ENCODE data around the gene WFDC5.
A peak's percentile ranks its signal among the peaks of the same experiment; 100 is the strongest.

WFDC5 gene

GRCh38 chr20:45061244-45061643, 53.7 kb downstream of the WFDC5 start:
- Histone ChIP-seq H3K4me2 (ENCODE audit: low read length) (no peak overlapping the region), H3K27ac (ENCODE audit: low read depth, low read length) (no peak overlapping the region), H2BK120ac (ENCODE audit: insufficient read depth, low read length, poor library complexity) (no peak overlapping the region), H2BK12ac (ENCODE audit: low read length) (no peak overlapping the region), H3K23ac (ENCODE audit: low read length) (no peak overlapping the region), H2BK5ac (ENCODE audit: low read depth, low read length, poor library complexity) (no peak overlapping the region), H3K9ac (ENCODE audit: low read length) (no peak overlapping the region), H2AFZ (ENCODE audit: insufficient read depth, low read length, poor library complexity) (no peak overlapping the region), H4K91ac (ENCODE audit: low read depth, low read length) (no peak overlapping the region), H3K9me3 (ENCODE audit: insufficient read depth, low read depth, low read length) (no peaks in the 10 kb centered on the region), H3K14ac (ENCODE audit: low read length) (no peak overlapping the region), H4K8ac (ENCODE audit: low read depth, low read length) (no peak overlapping the region), H3K79me2 (ENCODE audit: control insufficient read depth, insufficient read depth, low read length, poor library complexity) (no peaks in the 10 kb centered on the region), H3K27me3 (ENCODE audit: insufficient read depth, low read length) (no peaks in the 10 kb centered on the region), H3K18ac (ENCODE audit: low read length) (no peak overlapping the region), H3K4ac (ENCODE audit: low read depth, low read length) (no peak overlapping the region), H3K79me1 (ENCODE audit: low read length) (no peaks in the 10 kb centered on the region), H2AK5ac (ENCODE audit: low read length) (no peak overlapping the region), H4K12ac (ENCODE audit: low read depth, low read length) (no peak overlapping the region), H3K36me3 (ENCODE audit: control insufficient read depth in 1 of 2, insufficient read depth in 2 of 2, low read length in 2 of 2) (peaks cover 4% of the 10 kb centered on the region in 2 experiments), H3K4me1 (ENCODE audit: control insufficient read depth in 1 of 2, insufficient read depth in 2 of 2, low read length in 2 of 2) (no peaks in the 10 kb centered on the region), H3K4me3 (ENCODE audit: low read depth, low read length) (no peak overlapping the region)
- DNase-seq = peak; percentile 67 to 85
- no CpG with 5 or more reads among the region's 4 CpGs for WGBS (ENCODE audit: extremely low coverage, insufficient coverage, insufficient read length)

GRCh38 chr20:45060294-45060693, 54.7 kb downstream of the WFDC5 start:
- WGBS (ENCODE audit: extremely low coverage, insufficient coverage, insufficient read length) = no CpG with 5 or more reads among the region's 4 CpGs
- H2AFZ ChIP-seq (ENCODE audit: insufficient read depth, low read length, poor library complexity) = no peak overlapping the region
- no peaks in the 10 kb centered on the region for H3K9me3 ChIP-seq (ENCODE audit: insufficient read depth, low read depth, low read length)

More at GRCh38 chr20:45060294-45060693, 54.7 kb downstream of the WFDC5 start:
- Histone ChIP-seq H3K36me3 (ENCODE audit: control insufficient read depth in 1 of 2, insufficient read depth in 2 of 2, low read length in 2 of 2) (peaks cover 4% of the 10 kb centered on the region in 2 experiments), H3K9ac (ENCODE audit: low read length) (no peak overlapping the region), H3K4me2 (ENCODE audit: low read length) (no peak overlapping the region), H3K79me1 (ENCODE audit: low read length) (no peaks in the 10 kb centered on the region), H4K12ac (ENCODE audit: low read depth, low read length) (no peak overlapping the region), H2BK12ac (ENCODE audit: low read length) (no peak overlapping the region), H3K27ac (ENCODE audit: low read depth, low read length) (no peak overlapping the region), H4K91ac (ENCODE audit: low read depth, low read length) (no peak overlapping the region), H3K23ac (ENCODE audit: low read length) (no peak overlapping the region), H2AK5ac (ENCODE audit: low read length) (no peak overlapping the region), H3K79me2 (ENCODE audit: control insufficient read depth, insufficient read depth, low read length, poor library complexity) (no peaks in the 10 kb centered on the region), H2BK5ac (ENCODE audit: low read depth, low read length, poor library complexity) (no peak overlapping the region), H3K4me3 (ENCODE audit: low read depth, low read length) (no peak overlapping the region), H4K8ac (ENCODE audit: low read depth, low read length) (no peak overlapping the region), H3K14ac (ENCODE audit: low read length) (no peak overlapping the region), H3K4me1 (ENCODE audit: control insufficient read depth in 1 of 2, insufficient read depth in 2 of 2, low read length in 2 of 2) (no peaks in the 10 kb centered on the region), H3K4ac (ENCODE audit: low read depth, low read length) (no peak overlapping the region), H3K18ac (ENCODE audit: low read length) (no peak overlapping the region), H3K27me3 (ENCODE audit: insufficient read depth, low read length) (no peaks in the 10 kb centered on the region), H2BK120ac (ENCODE audit: insufficient read depth, low read length, poor library complexity) (no peak overlapping the region)
- no peak for DNase-seq

Data from trophoblast cell (in vitro differentiated cells and primary cell).